GM19463 (cell line): ENCODE results near the gene VPS54.
"Not testable (repeated sequence)": the region's sequence is repeated elsewhere in the genome, so short reads cannot be mapped to it uniquely, and the experiment has no call there.

Experiments
- ATAC-seq: cut with Tn5 transposase; IDR thresholded peaks from one replicate; pipeline ENCODE4 v1.9.1; 2021; ENCODE audit warnings: mild to moderate bottlenecking, moderate library complexity; ENCODE audit not compliant: unreplicated experiment

VPS54 gene

DNA sequence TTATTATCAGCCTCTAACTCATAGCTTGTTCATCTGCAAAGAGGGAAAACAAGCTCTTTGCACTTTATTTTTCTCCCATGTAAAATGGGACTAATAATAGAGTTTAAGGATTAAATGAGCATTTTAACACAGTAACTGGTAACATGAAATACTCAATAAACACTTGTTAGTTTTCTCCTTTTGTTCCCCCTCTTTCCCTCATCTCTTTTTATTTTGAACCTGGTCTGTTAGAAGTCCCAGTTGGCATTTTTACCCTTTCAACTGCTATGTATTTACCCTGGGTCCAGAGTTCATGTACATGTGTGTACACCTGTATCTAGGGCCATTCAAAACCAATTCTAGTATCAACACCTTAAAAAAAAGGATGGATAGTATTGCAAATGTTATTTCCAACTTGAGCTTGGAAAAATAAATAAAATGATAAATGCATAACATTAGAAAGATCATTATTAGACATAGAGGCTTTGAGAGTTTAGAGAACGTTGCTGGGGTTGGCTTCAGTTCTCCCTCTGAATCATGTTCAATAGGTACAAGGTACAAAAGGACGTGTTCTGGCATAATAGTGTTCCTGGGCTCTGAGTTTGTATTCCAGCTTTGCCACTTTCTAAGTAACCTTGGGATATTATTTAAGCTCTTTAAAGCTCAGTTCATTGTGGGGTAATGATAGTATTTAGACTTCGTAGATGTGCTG lies 5.2 kb upstream of the VPS54 start:
- no peak for ATAC-seq

DNA sequence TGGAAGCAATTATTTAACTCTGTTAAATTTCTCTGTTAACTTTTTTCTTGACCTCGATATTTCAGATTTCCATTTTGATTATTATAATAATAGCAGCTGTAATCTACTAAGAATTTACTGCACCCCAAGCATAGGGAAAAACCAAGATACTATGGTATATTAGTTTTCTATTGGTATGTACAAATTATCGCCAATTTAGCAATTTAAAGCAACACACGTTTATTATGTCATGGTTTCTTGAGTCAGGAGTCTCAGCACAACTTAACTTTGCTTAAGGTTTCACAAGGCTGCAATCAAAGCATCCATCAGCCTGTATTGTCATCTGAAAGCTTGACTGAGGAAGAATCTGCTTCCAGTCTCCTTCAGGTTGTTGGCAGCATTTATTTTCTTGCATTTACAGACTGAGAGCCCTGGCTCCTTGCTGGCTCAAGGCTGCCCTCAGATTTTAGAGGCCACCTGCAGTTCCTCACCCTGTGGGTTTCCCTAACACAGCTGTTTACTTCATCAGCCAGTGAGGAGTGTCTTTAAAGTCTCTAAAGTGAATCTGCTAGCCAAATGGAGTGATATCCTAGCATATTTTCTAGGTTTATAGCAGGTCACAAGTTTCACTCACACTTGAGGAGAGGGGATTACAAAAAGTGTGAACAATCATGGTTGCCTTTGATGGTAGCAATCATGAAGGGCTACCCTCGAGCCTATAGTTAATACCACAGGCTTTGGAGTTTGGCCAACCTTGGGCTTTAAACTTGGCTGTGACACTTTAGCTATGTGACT lies 4.4 kb upstream of the VPS54 start:
- ATAC-seq, result no peak

DNA sequence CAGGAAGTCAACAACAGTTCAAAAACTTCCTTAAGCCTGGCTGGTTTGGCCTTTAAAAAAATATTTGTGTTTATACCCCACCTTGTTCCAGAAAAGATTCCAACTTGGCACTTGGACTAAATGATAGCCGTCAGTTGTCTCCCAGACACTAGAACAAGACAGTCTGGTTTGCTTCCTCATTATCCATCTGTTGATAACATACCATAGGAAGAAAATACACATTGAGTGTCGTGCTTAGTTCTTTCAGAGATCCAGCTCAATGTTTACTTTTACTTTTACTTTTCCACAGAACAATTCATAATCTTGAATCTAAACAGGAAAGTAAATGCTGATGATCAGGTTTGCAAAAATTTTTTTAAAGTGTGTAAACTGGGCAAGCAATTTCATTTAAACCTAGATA lies 2.4 kb upstream of the VPS54 start:
- no peak for ATAC-seq

DNA sequence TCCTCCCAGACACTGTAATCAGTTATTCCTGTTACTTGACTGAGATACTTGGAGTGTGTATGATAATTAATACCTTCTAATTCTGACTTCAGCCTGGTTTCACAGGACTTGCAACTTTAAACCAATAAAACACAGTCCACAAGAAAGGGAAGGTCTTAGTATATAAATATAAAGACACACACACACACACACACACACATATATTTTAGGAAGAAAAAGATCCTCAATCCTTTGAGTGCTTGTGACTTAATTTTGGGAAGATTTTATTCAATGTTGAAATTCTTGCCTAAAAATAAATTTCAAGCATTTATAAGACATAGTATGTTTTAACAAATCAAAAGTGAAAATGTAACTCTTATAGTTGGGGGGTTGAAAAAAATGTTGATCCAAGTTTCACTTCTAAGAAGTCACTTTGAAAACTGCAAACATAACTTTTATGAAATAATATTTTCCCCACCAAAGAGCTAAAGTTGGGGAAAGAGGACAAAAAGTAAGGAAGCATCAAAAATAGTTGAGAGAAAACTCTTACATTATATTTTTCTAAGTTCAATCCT lies 824 bp upstream of the VPS54 start:
- no peak for ATAC-seq

DNA sequence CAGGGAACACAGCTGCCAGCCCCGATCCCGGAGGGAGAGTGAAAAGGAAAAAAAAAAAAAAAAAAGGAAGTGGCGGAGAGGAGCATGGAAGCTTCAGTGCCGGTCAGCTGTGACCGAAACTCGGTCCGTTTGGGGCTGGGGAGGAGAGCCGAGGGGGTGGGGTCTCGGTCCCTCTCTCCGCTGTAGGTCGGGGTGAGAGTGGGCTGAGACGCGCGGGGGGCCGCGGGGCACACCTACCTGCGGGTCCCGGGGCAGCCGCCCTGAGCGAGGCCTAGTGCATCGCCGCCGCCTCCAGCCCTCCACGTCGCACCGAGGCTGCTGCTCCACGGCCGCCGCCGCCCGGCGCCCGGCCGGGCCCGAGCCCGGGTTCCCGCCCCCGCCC lies 536 bp downstream of the VPS54 start:
- peak; percentile 47 for ATAC-seq

DNA sequence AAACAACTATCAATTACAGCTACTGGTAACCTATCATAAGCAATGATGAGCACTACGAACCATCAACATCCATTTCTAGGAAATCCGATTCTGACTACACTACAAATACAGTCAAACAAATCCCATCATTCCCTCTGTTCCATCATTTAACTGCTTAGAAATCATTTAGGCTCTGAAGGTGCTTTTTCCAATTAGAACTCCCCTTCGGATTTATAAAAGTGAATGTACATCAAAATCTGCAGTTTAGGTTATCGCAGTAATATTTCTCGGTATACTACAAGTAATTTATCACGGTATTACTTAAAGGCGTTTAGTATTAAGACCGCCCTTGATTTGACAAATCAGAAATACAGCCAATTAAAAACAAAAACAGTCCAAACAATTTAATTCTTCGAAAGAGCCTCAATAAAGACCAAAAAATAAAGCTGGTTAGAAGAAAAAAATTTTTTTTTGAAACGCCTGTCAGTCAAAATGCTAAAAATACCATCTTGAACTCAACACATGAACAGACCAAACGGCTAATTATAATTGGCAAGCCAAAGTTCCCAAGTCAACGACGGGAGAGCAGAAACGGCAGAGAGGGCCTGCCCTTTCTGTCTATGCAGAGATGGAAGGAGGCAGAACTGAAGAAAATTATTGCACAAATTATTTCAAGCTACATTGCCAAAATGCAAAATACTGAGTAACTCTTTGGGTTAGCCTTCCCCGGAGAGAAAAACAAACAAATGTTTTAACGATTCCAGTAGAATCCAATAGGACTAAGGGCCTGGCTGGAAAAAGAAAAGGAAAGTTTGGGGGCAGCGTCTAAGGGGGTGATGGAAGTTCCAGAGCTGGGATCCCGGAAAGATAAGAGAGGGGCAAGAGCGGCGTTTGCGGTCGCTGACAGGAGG lies 1.2 kb downstream of the VPS54 start:
- ATAC-seq, result no peak

- no peak for ATAC-seq
Measured at GRCh38 chr2:64015898-64016297, 3.3 kb downstream of the VPS54 start.

DNA sequence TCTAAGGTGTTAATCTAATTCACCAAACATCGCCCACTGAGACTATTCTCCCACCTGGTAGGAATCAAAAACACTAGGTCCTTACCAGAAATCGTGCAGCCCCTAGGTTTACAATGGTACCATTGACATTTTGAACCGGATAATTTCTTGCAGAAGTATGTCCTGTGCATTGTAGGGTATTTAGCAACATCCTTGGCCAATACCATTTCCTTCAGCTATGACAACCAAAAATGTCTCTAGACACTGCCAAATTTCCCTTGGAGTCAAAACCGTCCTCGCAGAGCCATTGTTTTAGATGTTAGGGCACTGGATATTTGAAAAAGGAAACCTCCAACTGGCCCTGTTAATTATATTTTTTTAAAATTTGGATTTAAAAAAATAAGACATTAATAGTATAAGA lies 3.8 kb downstream of the VPS54 start:
- no peak for ATAC-seq

DNA sequence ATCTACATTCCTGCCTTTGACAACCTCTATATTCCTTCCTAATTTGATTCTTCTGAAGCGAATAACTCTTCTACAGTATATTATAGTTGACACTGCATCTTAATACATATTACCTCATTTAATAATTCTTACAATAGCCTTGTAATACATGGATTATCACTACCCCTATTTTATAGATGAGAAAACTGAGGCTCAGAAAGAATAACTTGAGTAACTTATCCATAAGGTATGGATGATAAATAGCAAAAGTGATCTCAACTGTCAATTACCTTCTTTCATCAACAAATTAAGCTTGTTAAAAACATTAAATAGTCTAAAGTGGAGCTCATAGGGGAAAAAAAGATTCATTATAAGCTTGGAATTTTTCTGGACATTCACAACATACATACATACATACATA lies 4.6 kb downstream of the VPS54 start:
- no peak for ATAC-seq

DNA sequence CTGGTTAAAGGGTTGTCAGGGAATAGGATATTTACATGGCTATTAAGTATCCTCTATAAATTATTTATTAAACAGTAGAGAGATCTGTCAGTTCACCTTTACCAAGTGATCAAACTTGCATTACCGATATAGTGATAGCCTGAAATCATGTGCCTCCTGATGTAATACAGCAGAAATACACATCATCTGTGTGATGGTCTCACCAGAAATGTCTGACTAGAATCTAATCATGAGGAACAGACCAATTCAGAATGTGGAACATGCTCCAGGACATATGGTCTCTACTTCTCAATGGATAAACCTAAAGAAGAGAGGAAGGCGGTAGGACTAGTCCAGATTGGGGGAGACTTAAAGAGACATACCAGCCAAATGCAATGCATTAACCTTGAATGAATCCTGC lies 6.2 kb downstream of the VPS54 start:
- no peak for ATAC-seq

- no peak for ATAC-seq
Measured at GRCh38 chr2:64012115-64012514, 7.1 kb downstream of the VPS54 start.

DNA sequence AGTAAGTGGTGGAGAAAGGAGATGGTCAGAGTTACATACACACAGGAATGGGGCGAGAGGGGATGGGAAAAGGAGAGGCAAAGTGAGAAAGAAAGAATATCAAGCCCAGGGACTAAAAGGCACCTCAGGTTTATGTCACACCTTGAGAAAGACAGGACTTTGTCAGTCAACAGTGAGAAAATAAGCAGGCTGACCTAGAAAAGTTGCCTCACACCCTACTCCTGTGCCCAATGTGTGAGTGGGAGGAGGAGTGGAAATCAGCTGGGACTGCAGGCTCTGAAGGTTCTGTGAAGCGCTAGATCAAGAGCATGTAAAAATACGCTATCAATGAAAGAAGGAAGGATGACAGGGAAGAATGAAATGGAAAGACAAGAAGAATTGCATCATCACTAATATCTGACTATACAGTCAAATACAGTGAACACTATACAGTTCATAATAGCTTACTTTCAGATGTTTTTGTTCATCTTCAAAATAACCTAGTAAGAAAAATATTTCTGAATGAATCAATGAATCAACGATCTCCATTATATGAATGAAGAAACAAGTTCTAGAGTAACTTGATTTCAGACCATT lies 10.7 kb downstream of the VPS54 start:
- ATAC-seq, result no peak

DNA sequence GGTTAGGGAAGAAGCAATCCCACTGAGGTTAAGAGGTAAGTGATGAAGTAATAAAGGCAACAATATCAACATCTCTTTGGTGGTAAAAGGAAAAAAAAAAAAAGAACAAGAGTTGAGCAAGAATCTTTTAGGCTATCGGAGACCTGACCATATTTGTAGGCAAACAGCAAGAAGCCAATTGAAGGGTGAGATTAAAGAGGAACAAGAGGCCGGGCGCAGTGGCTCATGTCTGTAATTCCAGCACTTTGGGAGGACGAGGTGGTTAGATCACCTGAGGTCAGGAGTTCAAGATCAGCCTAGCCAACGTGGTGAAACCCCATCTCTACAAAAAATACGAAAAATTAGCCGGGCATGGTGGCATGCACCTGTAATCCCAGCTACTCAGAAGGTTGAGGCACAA lies 11.3 kb downstream of the VPS54 start:
- no peak for ATAC-seq

DNA sequence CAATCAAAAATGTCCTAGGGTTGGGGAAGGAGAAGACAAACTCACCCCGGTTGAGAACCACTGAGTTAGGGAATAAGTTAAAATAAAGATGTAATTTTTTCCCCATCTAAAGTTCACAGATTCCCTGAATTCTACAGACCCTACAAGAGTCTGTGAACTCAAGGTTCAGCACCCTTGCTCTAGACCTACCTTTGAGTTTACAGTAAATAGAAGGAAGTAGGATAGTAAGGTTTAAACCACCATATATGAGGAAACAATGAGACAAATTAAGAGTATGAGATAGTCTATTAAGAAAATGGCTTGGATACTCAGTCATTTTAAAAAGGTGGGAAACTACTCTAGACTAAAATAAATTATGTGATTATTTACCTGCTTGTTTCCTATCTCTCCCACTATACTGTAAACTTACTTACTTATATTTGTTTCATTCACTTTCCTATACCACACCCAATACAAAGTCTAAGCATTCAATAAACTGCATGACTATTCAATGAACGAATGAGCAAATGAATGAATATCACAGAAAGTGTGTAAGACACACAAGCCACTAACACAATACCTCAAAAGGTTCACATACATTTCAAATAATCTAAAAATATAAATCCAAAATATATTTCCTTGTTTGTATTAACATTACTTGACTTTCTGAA lies 13.4 kb downstream of the VPS54 start:
- no peak for ATAC-seq

- no peak for ATAC-seq
Measured at GRCh38 chr2:64003239-64003638, 16.0 kb downstream of the VPS54 start.

DNA sequence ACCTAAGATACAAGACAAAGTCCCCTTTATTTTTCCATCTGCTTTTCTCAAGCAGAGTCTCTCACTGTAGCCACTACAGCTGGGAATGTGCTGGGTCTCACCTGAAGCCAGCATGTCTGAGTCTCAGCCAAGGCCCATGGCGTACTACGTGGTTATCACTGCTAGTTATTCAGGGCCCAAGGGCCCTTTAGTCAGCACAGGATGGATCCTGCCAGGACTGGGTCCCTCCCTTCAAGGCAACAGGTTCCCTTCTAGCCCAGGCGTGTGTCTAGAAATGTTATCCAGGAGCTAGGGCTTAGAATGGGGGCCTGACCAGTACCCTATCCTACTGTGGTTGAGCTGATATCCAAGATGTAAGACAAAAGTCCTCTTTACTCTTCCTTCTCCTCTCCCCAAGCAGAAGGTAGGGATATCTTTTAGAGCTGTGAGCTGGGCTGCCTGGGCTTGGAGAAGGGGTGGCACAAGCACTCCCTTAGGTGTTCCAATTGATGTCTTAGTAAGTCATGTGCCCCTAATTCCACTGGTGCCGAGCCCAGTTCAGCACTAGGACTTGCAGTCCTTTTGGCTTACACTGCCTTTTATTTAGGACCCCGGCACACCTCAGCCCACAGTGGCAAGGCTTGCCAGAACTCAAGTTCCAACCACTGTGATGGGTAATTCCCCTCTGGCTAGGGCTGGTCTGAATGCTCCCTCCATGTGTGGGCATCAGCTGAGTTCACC lies 17.7 kb downstream of the VPS54 start:
- ATAC-seq, result no peak

- no peak for ATAC-seq
Measured at GRCh38 chr2:64000630-64001381, 18.4 kb downstream of the VPS54 start.

- no peak for ATAC-seq
Measured at GRCh38 chr2:63999049-63999448, 20.2 kb downstream of the VPS54 start.

GRCh38 chr2:63996582-63997198 lies 22.5 kb downstream of the VPS54 start:
- not testable (repeated sequence) for ATAC-seq
